K562 (cell line): ENCODE results near the gene TLR6. TPM values are rescaled to one million over a fixed set of nuclear protein-coding genes. Genes with fewer than 3 reads are reported as not detected.

Source experiments
- ATAC-seq: fragments of 200-7000 bp; cut with Tn5 transposase; 3 replicates; pipeline ENCODE4 v1.9.1; 2020; ENCODE audit warnings: moderate library complexity
- BruUV-seq: library from RNA; stranded (reverse); fragments of 400-500 nt; replicated peaks from 2 replicates; lab custom pipeline; 2021; lab: Mats Ljungman, UMichigan
- CTCF ChIA-PET: fragments of 300-600 bp; formaldehyde crosslinking; extraction: SDS; loops from one replicate; lab custom pipeline; 2021; ENCODE audit warnings: low intra/inter-chr PET ratio; lab: Yijun Ruan, JAX
- POLR2A ChIA-PET: fragments of 300-600, 350-650 bp; sonication (Branson Sonifier 250); formaldehyde crosslinking; extraction: SDS; loops from one replicate; lab custom pipeline; 2021; ENCODE audit warnings: antibody characterized with exemption, inconsistent platforms; lab: Yijun Ruan, JAX
- DNase-seq, 4 experiments: peaks; one replicate each; pipeline versions ENCODE4 v3.0.0 to v3.0.0-alpha.2; 2011 to 2018; ENCODE audit warnings: low spot score in 3 of 4, mixed read lengths in 3 of 4; ENCODE audit errors: extremely low read depth in 1 of 4
- FAIRE-seq: peaks from 2 replicates; lab custom pipeline; 2011; peaks lifted over from hg19 to GRCh38; lab: Jason Lieb, UNC
- H2AFZ ChIP-seq: 2 replicates; pipeline ENCODE4 v1.6.0; 2011; ENCODE audit warnings: low read depth, low read length, control low read depth, inconsistent platforms
- H3K27ac ChIP-seq: fragments of 200-600 bp; 3 replicates; pipeline ENCODE4 v1.8.0; 2011; ENCODE audit warnings: low read depth, mild to moderate bottlenecking, control low read depth, inconsistent platforms, low read length, moderate library complexity, mixed read lengths; ENCODE audit errors: extremely low read depth
- H3K27me3 ChIP-seq, 2 experiments: fragments of 300-600 bp in 1 of 2; 2 replicates in 1 of 2; 3 replicates in 1 of 2; pipeline versions ENCODE4 v1.6.0 to v1.8.0; 2011; ENCODE audit warnings: inconsistent platforms in 2 of 2, low read length in 2 of 2, mild to moderate bottlenecking in 1 of 2, mixed read lengths in 1 of 2, moderate library complexity in 1 of 2; ENCODE audit not compliant: control insufficient read depth in 2 of 2, insufficient read depth in 2 of 2
- H3K36me3 ChIP-seq: fragments of 300-600 bp; 3 replicates; pipeline ENCODE4 v1.8.0; 2011; ENCODE audit warnings: mild to moderate bottlenecking, low read length, inconsistent platforms; ENCODE audit not compliant: control insufficient read depth, insufficient read depth
- H3K4me1 ChIP-seq, 2 experiments: fragments of 200-600 bp in 1 of 2; replicated peaks in 1 of 2; 2 replicates in 1 of 2; 3 replicates in 1 of 2; pipeline versions ENCODE4 v1.5.1 to v1.8.0; 2011; ENCODE audit warnings: inconsistent platforms in 2 of 2, low read length in 2 of 2, mild to moderate bottlenecking in 1 of 2, mixed read lengths in 1 of 2, moderate library complexity in 1 of 2; ENCODE audit not compliant: control insufficient read depth in 2 of 2, insufficient read depth in 2 of 2
- H3K4me2 ChIP-seq: 2 replicates; pipeline ENCODE4 v1.6.1; 2011; ENCODE audit warnings: low read length, control low read depth, inconsistent platforms, mixed read lengths; ENCODE audit not compliant: insufficient read depth
- H3K4me3 ChIP-seq: fragments of 200-600 bp; sonication (generic), shearing (Covaris generic); 2 replicates; pipeline ENCODE4 v1.5.1; 2016; ENCODE audit warnings: control low read depth, inconsistent platforms
- H3K79me2 ChIP-seq: fragments of 200-600 bp; 3 replicates; pipeline ENCODE4 v1.8.0; 2011; ENCODE audit warnings: low read length, inconsistent platforms; ENCODE audit not compliant: control insufficient read depth, insufficient read depth
- H3K9ac ChIP-seq, 2 experiments: 2 replicates each; pipeline versions ENCODE4 v1.6.0 to v1.6.1; 2011; ENCODE audit warnings: low read depth in 2 of 2, low read length in 2 of 2, control low read depth in 1 of 2, inconsistent platforms in 1 of 2, mild to moderate bottlenecking in 1 of 2, mixed read lengths in 1 of 2; ENCODE audit not compliant: insufficient read depth in 1 of 2
- H3K9me1 ChIP-seq: one replicate; pipeline ENCODE4 v1.6.0; 2011; ENCODE audit warnings: inconsistent platforms, mild to moderate bottlenecking, low read length, moderate library complexity; ENCODE audit not compliant: control insufficient read depth, insufficient read depth
- H3K9me3 ChIP-seq: replicated peaks from 2 replicates; pipeline ENCODE4 v1.5.1; 2011; ENCODE audit warnings: low read depth, low read length, inconsistent platforms; ENCODE audit not compliant: control insufficient read depth, insufficient read depth
- H4K20me1 ChIP-seq: replicated peaks from 2 replicates; pipeline ENCODE4 v1.6.1; 2011; ENCODE audit warnings: low read length, inconsistent platforms, mixed read lengths; ENCODE audit not compliant: control insufficient read depth, insufficient read depth
- ATF1 ChIP-seq, 2 experiments: fragments of 450-650 bp in 1 of 2; IDR thresholded peaks; 2 replicates each; pipeline ENCODE4 v1.6.1; 2016; ENCODE audit warnings: missing compliant biosample characterization in 1 of 2, missing genetic modification characterization in 1 of 2
- CHD1 ChIP-seq: fragments of 200-600 bp; sonication (generic); IDR thresholded peaks from one replicate; pipeline ENCODE4 v1.6.1; 2012; ENCODE audit warnings: mild to moderate bottlenecking, moderate library complexity, low read length, inconsistent platforms
- SNAPC5 ChIP-seq: fragments of 250-450 bp; sonication (Bioruptor Pico); IDR thresholded peaks from 2 replicates; pipeline ENCODE4 v1.8.0; 2021; ENCODE audit warnings: moderate library complexity, mild to moderate bottlenecking, inconsistent platforms
- ZBTB17 ChIP-seq: fragments of 450-650 bp; formaldehyde crosslinking; IDR thresholded peaks from 2 replicates; pipeline ENCODE4 v1.4.0; 2020; ENCODE audit warnings: mild to moderate bottlenecking
- ZBTB40 ChIP-seq, 2 experiments: fragments of 450-650 bp in 1 of 2; sonication (generic) in 1 of 2; formaldehyde crosslinking in 1 of 2; IDR thresholded peaks; 2 replicates each; pipeline versions ENCODE4 v1.7.1 to v1.9.0; 2016 to 2022; ENCODE audit warnings: inconsistent platforms in 1 of 2, mild to moderate bottlenecking in 1 of 2, missing genetic modification reagents in 1 of 2
- ZFP36 ChIP-seq: fragments of 150-350 bp; IDR thresholded peaks from 2 replicates; pipeline ENCODE4 v1.6.1; 2018; ENCODE audit warnings: low read length, low read depth; ENCODE audit not compliant: partially characterized antibody
- ZNF263 ChIP-seq: sonication (generic); formaldehyde crosslinking; IDR thresholded peaks from 2 replicates; pipeline ENCODE4 v1.8.0; 2022; ENCODE audit warnings: mild to moderate bottlenecking, missing genetic modification reagents, borderline replicate concordance
- WGBS: fragments of 100-300 bp; shearing (Covaris generic); methylation state at CpG from one replicate; pipeline ENCODE4 v1.1.6; 2016; ENCODE audit warnings: low coverage, mixed read lengths; ENCODE audit not compliant: insufficient coverage; ENCODE audit errors: missing lambda C conversion rate; 5-methylcytosine and 5-hydroxymethylcytosine counted together
- in situ Hi-C: fragments of 300-500 bp; cut with MboI; formaldehyde crosslinking; loops from 4 replicates; pipeline ENCODE4 v1.15.0; 2018; ENCODE audit warnings: inconsistent platforms, mixed read lengths
- intact Hi-C: fragments of 100-400 bp; cut with micrococcal nuclease; formaldehyde crosslinking; loops from 2 replicates; pipeline ENCODE4 v1.14.2; 2022
- polyA plus RNA-seq, 8 experiments: library from polyadenylated mRNA; depleted of rRNA in 4 of 8; stranded (reverse) in 5 of 8; unstranded in 3 of 8; fragments of >200 nt; fragmentation: Nextera tagmentation in 2 of 8; fragmentation: Illumina TruSeq in 1 of 8; extraction: Ambion mirVana in 2 of 8; extraction: Trizol in 1 of 8; gene quantifications; 2 replicates each; pipeline versions ENCODE4 v1.2.1 to v1.2.3, GENCODE V29; 2011 to 2014; ENCODE audit warnings: inconsistent platforms in 1 of 8, missing spikeins in 1 of 8
- total RNA-seq, 7 experiments: library from RNA; depleted of rRNA in 6 of 7; stranded (reverse); fragments of >200 nt in 6 of 7; fragmentation: Illumina TruSeq in 2 of 7; extraction: Trizol in 2 of 7; gene quantifications; 2 replicates each; pipeline versions ENCODE4 v1.2.1 to v1.2.3, GENCODE V29; 2011 to 2021; ENCODE audit warnings: low replicate concordance in 1 of 7

Gene TLR6
- total and polyA plus RNA-seq, 9 of the 15 experiments (the other 6 are each of a cell fraction or from before 2014, with no cell fraction given), result 0.08 to 1.9 (median 0.91) TPM

DNA sequence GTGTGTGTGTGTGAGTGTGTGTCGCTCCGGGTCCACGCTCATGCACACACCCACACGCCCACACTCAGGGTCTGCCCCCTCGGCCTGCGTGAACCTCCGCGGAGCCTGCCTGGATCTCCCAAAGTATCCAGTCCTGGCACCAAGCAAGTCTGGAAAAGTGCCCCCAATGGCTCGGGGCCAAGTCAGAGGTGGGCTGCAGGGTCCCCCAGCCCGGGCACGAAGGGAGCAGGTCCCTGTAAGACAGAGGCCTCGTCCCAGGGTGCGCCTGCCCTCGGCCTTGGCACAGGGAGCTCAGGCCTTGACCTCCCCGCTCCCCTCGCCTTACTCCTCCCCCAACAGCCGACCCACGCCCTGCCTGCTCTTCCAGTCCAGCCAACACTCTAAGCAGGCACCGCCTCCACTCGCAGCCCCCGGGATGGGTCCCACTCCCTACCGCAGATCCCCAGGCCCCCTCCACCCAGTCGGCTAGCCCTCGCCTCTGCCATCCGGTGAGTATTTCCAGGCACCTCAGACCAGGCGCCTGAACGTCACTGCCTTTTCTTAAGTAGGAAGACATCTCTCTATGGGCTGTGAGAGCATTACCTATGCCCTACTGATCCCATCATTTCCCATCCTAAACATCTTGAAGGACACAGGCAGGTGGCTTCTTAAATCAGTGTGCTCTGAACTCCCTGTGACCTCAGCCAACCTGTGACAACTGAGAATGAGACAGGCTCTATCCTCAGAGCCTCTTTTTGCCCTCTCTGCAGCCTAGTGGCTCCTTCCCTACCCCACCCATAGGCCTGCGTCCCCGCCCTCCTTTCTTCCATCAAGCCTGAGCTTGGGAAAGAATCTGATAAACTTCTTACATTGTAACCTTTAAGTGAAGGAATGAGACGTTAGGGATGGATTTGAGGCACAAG is 11.7 kb upstream of the TLR6 start:
- Histone ChIP-seq H3K9me1 (no peaks in the 10 kb centered on the region), H3K27ac (peak overlapping the region; percentile 79; the same call in 2 of the 3 replicates), H3K79me2 (peaks cover 8% of the 10 kb centered on the region; the same call in 1 of the 3 replicates), H3K4me2 (peak overlapping the region; percentile 86), H3K36me3 (no peaks in the 10 kb centered on the region; the same call in 2 of the 3 replicates), H3K27me3 (no peaks in the 10 kb centered on the region), H4K20me1 (0 out of 2 replicates have a peak, but pooled peaks cover 3% of the 10 kb centered on the region), H3K4me1 (peaks cover 14 to 25% of the 10 kb centered on the region in 2 experiments), H3K4me3 (peak overlapping the region; percentile 71), H2AFZ (peak overlapping the region; percentile 93), H3K9me3 (no peaks in the 10 kb centered on the region), H3K9ac (peak overlapping the region; percentile 91 to 98)
- 38% methylated on average over 23 of the region's 30 CpGs for WGBS
- ChIA-PET POLR2A (interaction anchor here (1.5 kb wide), 1 partner anchor 9 kb away, joined by 5 read pairs; no protein-coding TSS in a partner anchor), CTCF (no interaction called here)
- DNase-seq (peak in 2 of 4 experiments; percentile 16 to 20), ATAC-seq (peak; percentile 9), FAIRE-seq (no peak)
- in situ Hi-C loops, result no loop called here
- intact Hi-C loops, result no loop called here
- BruUV-seq, result no TSS peak
- TF ChIP-seq ATF1 (CRISPR knock-in tag; IDR thresholded peaks at IDR 0.05) (no peak), ATF1 (tag; IDR thresholded peaks at IDR 0.05) (0 out of 2 replicates have a peak, but pooled peaks have one; percentile 15), ZFP36 (no peak), SNAPC5 (CRISPR knock-in tag) (no peak), CHD1 (peak; percentile 79), ZBTB40 (IDR thresholded peaks at IDR 0.05) (peak; percentile 49; the same call in 1 of the 2 replicates), ZBTB40 (CRISPR knock-in tag; IDR thresholded peaks at IDR 0.05) (no peak), ZBTB17 (CRISPR knock-in tag) (0 out of 2 replicates have a peak, but pooled peaks have one; percentile 30), ZNF263 (CRISPR knock-in tag) (no peak)
